Glutamatergic neuron (in vitro differentiated cells): ENCODE data around the gene UMODL1. TPM values are rescaled to one million over a fixed set of nuclear protein-coding genes. Genes with fewer than 3 reads are reported as not detected.

Experiments
- DNase-seq: peaks from one replicate; pipeline ENCODE4 v3.0.0; 2022
- H3K27ac Mint-ChIP-seq: one replicate; pipeline ENCODE4 v1.8.0; 2020; ENCODE audit warnings: mild to moderate bottlenecking, mixed read lengths, inconsistent platforms; ENCODE audit not compliant: unreplicated experiment
- H3K27me3 Mint-ChIP-seq: one replicate; pipeline ENCODE4 v1.8.0; 2020; ENCODE audit warnings: mild to moderate bottlenecking, moderate library complexity, mixed read lengths, inconsistent platforms; ENCODE audit not compliant: unreplicated experiment
- H3K36me3 Mint-ChIP-seq: one replicate; pipeline ENCODE4 v1.8.0; 2020; ENCODE audit warnings: mild to moderate bottlenecking, mixed read lengths, inconsistent platforms; ENCODE audit not compliant: unreplicated experiment
- H3K4me1 Mint-ChIP-seq: one replicate; pipeline ENCODE4 v1.8.0; 2020; ENCODE audit warnings: mild to moderate bottlenecking, low read depth, mixed read lengths, inconsistent platforms; ENCODE audit not compliant: unreplicated experiment
- H3K4me3 Mint-ChIP-seq: one replicate; pipeline ENCODE4 v1.8.0; 2020; ENCODE audit warnings: mild to moderate bottlenecking, mixed read lengths, inconsistent platforms; ENCODE audit not compliant: unreplicated experiment
- H3K9me3 Mint-ChIP-seq: one replicate; pipeline ENCODE4 v1.8.0; 2020; ENCODE audit warnings: mild to moderate bottlenecking, moderate library complexity, mixed read lengths, inconsistent platforms; ENCODE audit not compliant: unreplicated experiment
- CTCF ChIP-seq: fragments of 200-600 bp; sonication (generic); IDR thresholded peaks from one replicate; pipeline ENCODE4 v1.5.0; 2021; ENCODE audit not compliant: partially characterized antibody, unreplicated experiment
- total RNA-seq: library from RNA; stranded (reverse); fragmentation: NEBNext Ultra II Directional; extraction: Animal tissue kit (Norgen Biotek cat#: 25700); gene quantifications from one replicate; pipeline ENCODE4 v1.2.1, GENCODE V29; 2021; ENCODE audit not compliant: unreplicated experiment

UMODL1 gene
- total RNA-seq, 1 donor from 2014 or later = not detected

GRCh38 chr21:42081931-42082381 is 10.8 kb downstream of the UMODL1 start:
- no peak for DNase-seq
- no peak for TF ChIP-seq CTCF
- Mint-ChIP-seq H3K9me3 (peaks cover 4% of the 10 kb centered on the region), H3K4me1 (peaks cover 8% of the 10 kb centered on the region), H3K27ac (no peak overlapping the region), H3K36me3 (no peaks in the 10 kb centered on the region), H3K4me3 (no peak overlapping the region), H3K27me3 (peaks cover 5% of the 10 kb centered on the region)

GRCh38 chr21:42082501-42083360 is 11.6 kb downstream of the UMODL1 start:
- Mint-ChIP-seq H3K27ac (no peak overlapping the region), H3K9me3 (peaks cover 4% of the 10 kb centered on the region), H3K4me3 (no peak overlapping the region), H3K36me3 (no peaks in the 10 kb centered on the region), H3K27me3 (peaks cover 4% of the 10 kb centered on the region), H3K4me1 (peaks cover 9% of the 10 kb centered on the region)
- DNase-seq = no peak
- TF ChIP-seq CTCF = no peak

GRCh38 chr21:42083361-42083690 is 12.2 kb downstream of the UMODL1 start:
- no peak for TF ChIP-seq CTCF
- Mint-ChIP-seq H3K4me1 (peaks cover 9% of the 10 kb centered on the region), H3K9me3 (peaks cover 4% of the 10 kb centered on the region), H3K4me3 (no peak overlapping the region), H3K36me3 (no peaks in the 10 kb centered on the region), H3K27me3 (peaks cover 4% of the 10 kb centered on the region), H3K27ac (no peak overlapping the region)
- no peak for DNase-seq

GRCh38 chr21:42084079-42084478 is 13.0 kb downstream of the UMODL1 start:
- Mint-ChIP-seq H3K4me1 (peaks cover 9% of the 10 kb centered on the region), H3K27ac (no peak overlapping the region), H3K36me3 (no peaks in the 10 kb centered on the region), H3K9me3 (peaks cover 4% of the 10 kb centered on the region), H3K27me3 (peaks cover 4% of the 10 kb centered on the region), H3K4me3 (no peak overlapping the region)
- DNase-seq = no peak
- TF ChIP-seq CTCF = no peak
